ENCODE data around the gene SAMHD1.
"Not testable (repeated sequence)": the region's sequence is repeated elsewhere in the genome, so short reads cannot be mapped to it uniquely, and the experiment has no call there.

Gene SAMHD1

DNA sequence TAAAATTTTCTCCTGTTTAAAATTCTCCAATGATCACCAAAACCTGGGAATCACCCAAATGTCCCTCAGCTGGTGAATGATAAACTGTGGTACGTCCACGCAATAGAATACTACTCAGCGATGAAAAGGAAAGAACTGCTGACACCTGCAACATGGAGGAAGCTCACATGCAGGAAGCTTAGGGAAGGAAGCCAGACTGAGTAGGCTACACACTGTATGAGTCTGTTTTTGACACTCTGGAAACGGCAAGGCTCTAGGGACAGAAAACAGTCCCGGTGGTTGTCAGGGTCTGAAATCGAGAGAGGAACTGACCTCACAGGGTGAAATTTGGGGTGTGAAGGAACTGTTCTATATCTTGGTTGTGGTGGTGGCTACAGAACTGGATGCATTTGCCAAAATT is 100.7 kb downstream of the SAMHD1 start:
- no peak for DNase-seq

DNA sequence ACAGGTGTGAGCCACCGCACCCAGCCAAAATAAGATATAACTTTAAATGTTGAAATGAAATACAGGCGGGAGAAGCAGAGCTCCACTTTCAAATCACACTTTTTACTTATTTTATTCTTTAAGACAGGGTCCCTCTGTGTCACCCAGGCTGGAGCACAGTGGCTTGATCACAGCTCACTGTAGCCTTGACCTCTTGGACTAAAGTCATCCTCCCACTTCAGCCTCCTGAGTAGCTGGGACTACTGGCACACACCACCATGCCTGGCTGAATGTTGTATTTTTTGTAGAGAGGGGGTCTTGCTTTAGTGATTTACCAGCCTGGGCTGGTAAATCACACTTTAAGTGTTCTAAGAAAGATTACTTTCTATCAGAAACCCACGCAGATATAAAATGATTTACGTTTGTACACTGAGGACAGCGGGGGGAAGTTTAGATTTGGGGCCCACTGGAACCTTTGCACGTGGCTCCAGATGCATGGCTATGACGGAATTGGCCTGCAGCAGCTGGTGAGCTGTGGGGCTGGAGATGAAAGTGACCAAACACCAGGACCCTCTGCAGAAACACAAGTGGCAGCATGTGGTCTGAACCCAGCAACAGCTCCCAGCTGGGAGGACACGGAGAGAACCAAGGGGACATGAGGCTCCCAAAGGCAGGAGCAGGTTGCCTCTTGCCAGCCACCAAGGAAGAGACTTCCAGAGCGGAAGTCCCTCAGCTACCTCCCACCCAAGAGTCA is 102.0 kb downstream of the SAMHD1 start:
- DNase-seq, result no peak

GRCh38 chr20:36848677-36849076 is 102.8 kb downstream of the SAMHD1 start:
- no peak for DNase-seq

DNA sequence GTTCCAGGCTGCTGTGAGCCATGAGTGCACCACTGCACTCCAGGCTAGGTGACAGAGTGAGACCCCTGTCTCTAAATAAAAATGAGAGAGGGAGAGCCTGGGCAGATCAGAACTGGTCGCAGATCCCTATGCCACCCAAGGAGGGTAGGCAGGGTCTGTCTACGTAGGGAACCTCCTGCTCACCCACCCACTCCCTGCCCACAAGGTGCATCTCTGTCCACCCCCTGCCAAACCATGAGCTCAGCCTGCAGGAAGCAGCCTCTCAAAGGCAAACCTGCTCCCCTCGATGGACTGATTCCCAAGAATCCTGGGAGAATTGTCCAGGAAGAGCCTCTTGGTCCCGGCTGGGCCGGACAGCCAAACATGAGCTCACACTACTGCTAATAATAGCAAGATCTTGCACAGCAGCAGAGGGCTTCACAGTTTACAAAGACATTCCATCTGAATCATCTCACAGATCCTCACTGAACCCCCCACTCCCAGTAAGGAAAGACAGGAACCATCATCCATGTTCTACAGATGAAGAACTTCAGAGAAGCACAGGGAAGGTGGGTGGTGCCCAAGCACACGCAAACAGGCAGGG is 103.3 kb downstream of the SAMHD1 start:
- no peak for DNase-seq

- no peak for DNase-seq
These were observed 103.8 kb downstream of the SAMHD1 start for GRCh38 chr20:36847710-36848040.

DNA sequence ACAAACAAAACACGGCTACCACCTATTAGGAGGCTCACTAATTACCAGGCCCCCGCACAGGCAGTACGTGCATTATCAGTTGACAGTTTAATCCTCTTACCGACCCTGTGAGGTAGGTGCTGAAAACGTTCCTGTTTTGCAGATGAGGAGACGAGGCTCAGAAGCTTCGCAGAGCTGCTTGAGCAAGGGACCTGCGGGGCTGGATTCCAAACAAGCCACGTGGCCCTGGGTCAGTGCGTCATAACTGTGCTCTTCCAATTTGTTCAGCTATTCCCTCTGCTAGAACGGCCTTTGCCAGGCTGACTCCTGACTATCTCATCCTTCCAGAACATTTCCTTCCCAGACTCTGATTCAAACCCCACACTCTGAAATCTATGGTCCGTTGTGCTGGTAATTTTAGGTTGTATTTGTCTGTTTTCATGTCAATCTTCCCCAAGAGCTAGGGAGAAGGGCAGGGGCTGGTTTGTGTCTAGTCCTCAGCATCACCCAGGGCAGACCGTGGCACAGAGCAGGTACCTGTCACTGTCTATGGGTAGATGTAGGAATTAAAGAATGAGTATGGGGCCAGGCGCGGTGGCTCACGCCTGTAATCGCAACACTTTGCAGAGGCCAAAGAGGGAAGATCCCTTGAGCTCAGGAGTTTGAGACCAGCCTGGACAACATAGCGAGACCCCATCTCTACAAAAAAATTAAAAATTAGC is 104.3 kb downstream of the SAMHD1 start:
- DNase-seq, result no peak

- no peak for DNase-seq
These were observed 106.1 kb downstream of the SAMHD1 start for GRCh38 chr20:36845288-36845971.

DNA sequence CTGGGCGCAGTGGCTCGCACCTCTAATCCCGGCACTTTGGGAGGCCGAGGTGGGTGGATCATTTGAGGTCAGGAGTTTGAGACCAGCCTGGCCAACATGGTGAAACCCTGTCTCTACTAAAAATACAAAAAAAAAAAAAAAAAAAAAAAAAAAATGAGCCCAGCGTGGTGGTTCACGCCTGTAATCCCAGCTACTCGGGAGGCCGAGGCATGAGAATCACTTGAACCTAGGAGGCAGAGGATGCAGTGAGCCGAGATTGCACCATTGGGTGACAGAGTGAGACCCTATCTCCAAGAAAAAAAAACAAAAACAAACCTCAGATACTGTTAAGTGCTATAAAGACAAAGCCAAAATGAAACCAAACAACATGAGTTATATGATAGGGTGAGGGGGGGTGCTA is 110.5 kb downstream of the SAMHD1 start:
- DNase-seq, result not testable (repeated sequence)
